Lower lobe of right lung (tissue), 2 donors: ENCODE measurements around the gene TANGO2. TPM values are rescaled to one million over a fixed set of nuclear protein-coding genes. Genes with fewer than 3 reads are reported as not detected.

Experiments used
- ATAC-seq, 2 donors: fragments of 200-7000 bp; cut with Tn5 transposase; one replicate each; pipeline ENCODE4 v1.9.1; 2020 to 2022; ENCODE audit warnings: mild to moderate bottlenecking in 2 of 2, moderate library complexity in 2 of 2
- DNase-seq: peaks from one replicate; pipeline ENCODE4 v3.0.0-alpha.2; 2020
- H3K27ac ChIP-seq: fragments of 200-600 bp; one replicate; pipeline ENCODE4 v1.8.0; 2022
- H3K27me3 ChIP-seq: fragments of 200-600 bp; one replicate; pipeline ENCODE4 v1.8.0; 2022; ENCODE audit warnings: low read depth
- H3K36me3 ChIP-seq: fragments of 200-600 bp; one replicate; pipeline ENCODE4 v1.8.0; 2022; ENCODE audit warnings: mild to moderate bottlenecking
- H3K4me1 ChIP-seq: fragments of 200-600 bp; one replicate; pipeline ENCODE4 v1.8.0; 2022
- H3K4me3 ChIP-seq: fragments of 200-600 bp; one replicate; pipeline ENCODE4 v1.8.0; 2022; ENCODE audit warnings: mild to moderate bottlenecking
- H3K9me3 ChIP-seq: fragments of 200-600 bp; one replicate; pipeline ENCODE4 v1.8.0; 2022
- CTCF ChIP-seq: fragments of 200-600 bp; IDR thresholded peaks from one replicate; pipeline ENCODE4 v1.8.0; 2022; ENCODE audit warnings: antibody characterized with exemption, mild to moderate bottlenecking
- intact Hi-C: fragments of 100-400 bp; cut with DNase I; formaldehyde crosslinking; loops from one replicate; pipeline ENCODE4 v1.11.0; 2022
- total RNA-seq: library from RNA; stranded (reverse); fragmentation: NEBNext Ultra II Directional; extraction: Animal tissue kit (Norgen Biotek cat#: 25700); gene quantifications from one replicate; pipeline ENCODE4 v1.2.1, GENCODE V29; 2021
- donor health status: DM: no; HTN: yes; CAD: no; lungs with severe emphysema.

The TANGO2 gene
- total RNA-seq, 1 donor from 2014 or later = 45.1 TPM

GRCh38 chr22:19984851-19985811 lies 35.8 kb upstream of the TANGO2 start:
- no peaks in the 10 kb centered on the region for H3K27me3 ChIP-seq
- DNase-seq (no peak), ATAC-seq (no peak)
- H3K4me3 ChIP-seq = no peak overlapping the region
- intact Hi-C loops = no loop called here
- H3K9me3 ChIP-seq = no peaks in the 10 kb centered on the region
- no peak overlapping the region for H3K27ac ChIP-seq
- H3K4me1 ChIP-seq = peaks cover 31% of the 10 kb centered on the region
- TF ChIP-seq CTCF = no peak
- peaks cover 4% of the 10 kb centered on the region for H3K36me3 ChIP-seq

DNA sequence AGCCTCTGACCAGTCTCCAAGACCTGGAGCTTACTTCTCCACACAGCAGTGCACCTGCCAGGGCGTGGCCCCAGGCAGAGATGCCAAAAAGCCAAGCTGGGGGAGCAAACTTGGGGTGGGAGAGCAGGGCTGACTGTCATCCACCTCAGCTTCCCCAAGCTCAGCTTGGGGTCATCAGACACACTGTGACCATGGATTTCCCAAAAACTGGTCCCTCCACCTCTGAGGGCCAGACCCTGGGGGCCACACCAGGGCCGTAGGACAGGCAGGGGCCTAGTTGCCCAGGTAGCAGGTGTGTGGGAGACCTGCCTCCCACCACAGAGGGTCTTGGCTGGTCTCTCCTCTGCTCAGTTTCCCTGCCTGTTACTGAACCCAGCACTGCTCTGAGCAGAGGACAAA lies 34.9 kb upstream of the TANGO2 start:
- intact Hi-C loops = no loop called here
- no peak for TF ChIP-seq CTCF
- no peaks in the 10 kb centered on the region for H3K27me3 ChIP-seq
- H3K9me3 ChIP-seq = no peaks in the 10 kb centered on the region
- H3K36me3 ChIP-seq = peaks cover 4% of the 10 kb centered on the region
- peak overlapping the region; percentile 76 for H3K27ac ChIP-seq
- peaks cover 31% of the 10 kb centered on the region for H3K4me1 ChIP-seq
- ATAC-seq = no peak
- no peak for DNase-seq
- H3K4me3 ChIP-seq = peak overlapping the region; percentile 83

DNA sequence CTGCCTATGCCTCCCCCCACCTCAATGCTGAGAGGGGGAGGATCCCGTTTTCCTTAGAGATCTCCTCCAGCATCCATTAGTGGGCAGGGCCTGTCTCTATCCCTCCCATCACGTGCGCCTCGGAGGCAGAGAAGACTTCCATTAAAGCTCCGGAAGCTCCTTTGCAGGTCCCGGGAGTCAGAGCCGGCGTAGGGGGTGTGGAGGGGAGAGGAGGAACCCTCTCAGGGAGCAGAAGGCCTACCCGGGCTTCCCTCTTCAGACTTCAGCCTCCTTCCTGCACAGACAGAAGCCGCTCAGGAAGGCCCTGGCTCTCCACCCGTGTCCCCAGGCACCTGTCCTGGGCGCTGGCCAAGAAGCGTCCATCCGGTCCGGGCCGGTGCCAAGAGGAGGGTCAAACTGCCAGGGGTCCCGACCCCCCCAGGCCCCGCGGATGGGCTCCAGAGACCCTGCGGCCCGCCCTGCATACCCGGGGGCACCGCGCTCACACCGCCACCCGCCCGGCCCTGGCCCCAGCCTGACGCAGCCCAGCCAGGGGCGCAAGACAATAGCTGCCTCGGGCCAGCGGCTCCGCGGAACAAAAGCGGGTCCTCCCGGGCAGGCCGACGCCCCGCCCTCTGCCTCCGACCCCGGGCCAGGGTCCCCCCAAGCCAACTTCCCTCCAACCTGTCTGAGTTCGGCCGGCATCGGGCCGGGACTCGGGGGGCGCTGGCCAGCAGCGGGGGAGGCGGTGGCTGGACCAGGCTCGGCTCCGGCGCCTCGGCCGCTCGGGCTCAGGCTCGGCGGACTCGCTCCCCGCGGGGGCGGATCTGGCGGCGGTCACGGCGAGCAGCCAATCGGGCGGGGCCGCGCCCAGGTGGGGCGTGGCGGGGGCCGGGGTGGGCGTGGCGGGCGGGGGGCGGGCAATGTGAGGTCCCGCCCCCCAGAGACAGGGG lies 34.2 kb upstream of the TANGO2 start:
- DNase-seq (peak; percentile 85), ATAC-seq (peak; percentile 93 to 97)
- H3K4me1 ChIP-seq = peaks cover 31% of the 10 kb centered on the region
- no peaks in the 10 kb centered on the region for H3K27me3 ChIP-seq
- peak overlapping the region; percentile 76 for H3K27ac ChIP-seq
- TF ChIP-seq CTCF = no peak
- intact Hi-C loops = no loop called here
- peak overlapping the region; percentile 83 for H3K4me3 ChIP-seq
- H3K9me3 ChIP-seq = no peaks in the 10 kb centered on the region
- no peaks in the 10 kb centered on the region for H3K36me3 ChIP-seq

DNA sequence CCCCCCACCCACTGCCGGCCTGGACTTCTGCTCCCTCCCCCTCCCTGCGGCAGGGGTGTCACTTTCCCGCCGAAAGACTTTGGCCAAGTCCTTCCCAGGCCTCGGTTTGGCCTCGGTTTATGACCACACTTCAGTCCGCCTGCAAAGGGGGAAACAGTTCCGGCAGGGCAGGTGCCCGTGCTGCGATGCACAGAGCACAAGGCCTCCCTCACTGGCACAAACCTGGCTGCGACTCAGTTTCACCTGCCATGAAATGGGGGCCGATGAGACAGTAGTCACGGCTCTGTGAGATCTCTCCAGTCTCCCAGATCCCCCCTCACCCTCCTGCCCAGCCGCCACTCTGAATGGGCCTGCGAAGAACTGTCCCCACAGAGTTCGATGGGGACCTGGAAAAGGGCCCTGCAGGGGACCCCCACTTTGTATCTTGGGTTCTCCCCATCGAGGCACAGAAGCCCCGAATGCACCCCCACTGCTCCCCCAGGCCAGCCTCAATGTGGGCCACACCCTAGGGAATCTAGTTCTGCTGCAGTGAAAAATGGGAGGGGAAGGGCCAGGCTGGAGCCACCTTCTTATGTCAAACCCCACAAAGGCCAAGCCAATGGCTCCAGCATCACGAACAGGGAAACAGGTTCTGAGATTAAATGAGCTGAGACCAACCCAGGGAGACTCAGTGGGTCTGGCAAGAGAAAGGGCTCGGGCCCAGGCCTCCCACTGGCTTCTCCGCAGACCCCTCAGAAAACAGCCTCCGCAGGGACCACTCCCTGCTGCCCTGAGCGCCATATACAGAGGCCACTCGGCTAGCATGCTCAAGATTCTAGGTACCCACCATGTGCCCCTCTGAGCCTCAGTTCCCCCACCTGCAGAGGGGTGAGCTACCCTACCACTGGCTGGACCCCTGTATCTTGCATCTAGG lies 33.3 kb upstream of the TANGO2 start:
- DNase-seq (no peak), ATAC-seq (no peak)
- TF ChIP-seq CTCF = no peak

More for the DNA sequence above, 33.3 kb upstream of the TANGO2 start:
- Histone ChIP-seq H3K36me3 (no peaks in the 10 kb centered on the region), H3K27me3 (no peaks in the 10 kb centered on the region), H3K4me3 (no peak overlapping the region), H3K27ac (peak overlapping the region; percentile 76), H3K9me3 (no peaks in the 10 kb centered on the region), H3K4me1 (peaks cover 31% of the 10 kb centered on the region)
- intact Hi-C loops = no loop called here
